GM20431 (cell line): ENCODE results near the gene CABP1.
"Not testable (repeated sequence)": the region's sequence is repeated elsewhere in the genome, so short reads cannot be mapped to it uniquely, and the experiment has no call there.

Experiments used
- in situ Hi-C: fragments of 300-500 bp; cut with MseI, MboI; formaldehyde crosslinking; loops from one replicate; pipeline ENCODE4 v1.15.0; 2020; ENCODE audit warnings: low sequenced_read_pairs; ENCODE audit not compliant: unreplicated experiment

Gene CABP1

DNA sequence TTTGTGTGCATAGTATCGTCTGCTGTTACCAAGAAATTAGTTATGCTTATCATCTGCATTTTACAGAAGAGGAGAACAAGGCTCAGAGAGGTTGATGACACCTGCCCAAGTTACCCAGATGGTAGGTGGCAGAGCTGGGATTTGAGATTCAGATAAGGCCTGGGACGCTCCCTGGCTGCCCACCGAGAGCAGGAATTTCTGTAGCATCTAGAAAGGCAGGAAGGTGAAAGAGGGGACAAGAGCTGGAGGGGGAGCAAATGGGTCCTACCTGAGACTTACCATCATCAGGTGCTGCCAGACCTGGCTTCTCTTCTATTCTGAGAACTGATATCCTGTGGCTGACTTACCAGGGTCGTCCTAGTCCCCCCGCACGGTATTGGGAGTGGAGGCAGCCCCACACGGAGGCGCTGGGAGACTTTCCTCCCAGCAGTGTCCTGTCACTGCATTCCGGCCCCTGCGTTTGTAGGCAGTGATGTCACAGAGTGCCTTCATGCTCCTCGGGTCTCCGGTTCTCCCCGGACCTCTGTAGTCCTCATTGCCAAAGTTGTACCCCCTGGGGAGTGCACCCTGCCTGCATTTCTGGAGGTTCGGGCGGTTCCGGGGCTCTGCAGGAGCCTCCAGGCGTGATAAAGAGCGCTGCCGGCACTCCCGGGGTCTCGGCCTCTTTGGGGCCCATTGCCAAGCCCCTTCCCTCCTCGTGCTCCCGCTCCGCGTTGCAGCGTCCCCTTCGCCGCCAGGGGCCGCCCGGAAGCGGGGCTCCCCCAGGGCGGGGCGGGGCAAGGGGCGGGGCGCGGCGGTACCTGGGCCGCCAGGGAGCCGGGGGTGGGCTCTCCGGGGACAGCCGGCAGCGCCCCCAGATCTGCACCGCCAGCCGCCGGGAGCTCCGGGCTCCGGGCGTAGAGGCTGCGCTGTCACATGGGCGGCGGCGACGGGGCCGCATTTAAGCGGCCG, at the start of gene CABP1:
TSS of gene CABP1 (plus strand) at position 856 of the 951 bp plus-strand sequence. CDS start at position 916, 60 bp downstream.
- in situ Hi-C loops: no loop called here

DNA sequence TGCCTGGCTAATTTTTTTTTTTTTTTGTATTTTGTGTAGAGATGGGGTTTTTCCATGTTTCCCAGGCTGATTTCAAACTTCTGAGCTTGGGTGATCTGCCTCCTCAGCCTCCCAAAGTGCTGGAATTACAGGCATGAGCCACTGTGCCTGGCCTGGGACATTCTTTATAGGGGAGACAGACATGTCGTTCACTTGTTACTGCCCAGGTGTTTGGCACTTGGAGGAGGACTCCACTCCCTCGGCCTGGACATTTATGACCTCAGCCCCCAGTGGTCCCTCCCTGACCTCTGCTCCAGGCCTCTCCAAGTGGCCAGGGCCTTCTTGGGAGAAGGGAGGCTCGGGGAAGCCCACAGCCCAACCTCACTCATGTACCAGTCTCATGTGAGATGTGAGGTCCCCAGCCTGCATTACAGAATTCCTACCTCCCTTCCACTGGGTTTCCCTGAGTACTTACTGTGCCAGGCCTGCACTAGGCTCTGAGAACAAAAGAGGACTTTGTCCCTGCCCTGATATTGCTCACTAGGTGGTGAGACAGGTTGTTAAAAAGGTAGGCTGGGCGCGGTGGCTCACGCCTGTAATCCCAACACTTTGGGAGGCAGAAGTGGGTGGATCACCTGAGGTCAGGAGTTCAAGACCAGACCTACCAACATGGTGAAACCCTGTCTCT, 49.6 kb upstream of the CABP1 start:
- in situ Hi-C loops: no loop called here

DNA sequence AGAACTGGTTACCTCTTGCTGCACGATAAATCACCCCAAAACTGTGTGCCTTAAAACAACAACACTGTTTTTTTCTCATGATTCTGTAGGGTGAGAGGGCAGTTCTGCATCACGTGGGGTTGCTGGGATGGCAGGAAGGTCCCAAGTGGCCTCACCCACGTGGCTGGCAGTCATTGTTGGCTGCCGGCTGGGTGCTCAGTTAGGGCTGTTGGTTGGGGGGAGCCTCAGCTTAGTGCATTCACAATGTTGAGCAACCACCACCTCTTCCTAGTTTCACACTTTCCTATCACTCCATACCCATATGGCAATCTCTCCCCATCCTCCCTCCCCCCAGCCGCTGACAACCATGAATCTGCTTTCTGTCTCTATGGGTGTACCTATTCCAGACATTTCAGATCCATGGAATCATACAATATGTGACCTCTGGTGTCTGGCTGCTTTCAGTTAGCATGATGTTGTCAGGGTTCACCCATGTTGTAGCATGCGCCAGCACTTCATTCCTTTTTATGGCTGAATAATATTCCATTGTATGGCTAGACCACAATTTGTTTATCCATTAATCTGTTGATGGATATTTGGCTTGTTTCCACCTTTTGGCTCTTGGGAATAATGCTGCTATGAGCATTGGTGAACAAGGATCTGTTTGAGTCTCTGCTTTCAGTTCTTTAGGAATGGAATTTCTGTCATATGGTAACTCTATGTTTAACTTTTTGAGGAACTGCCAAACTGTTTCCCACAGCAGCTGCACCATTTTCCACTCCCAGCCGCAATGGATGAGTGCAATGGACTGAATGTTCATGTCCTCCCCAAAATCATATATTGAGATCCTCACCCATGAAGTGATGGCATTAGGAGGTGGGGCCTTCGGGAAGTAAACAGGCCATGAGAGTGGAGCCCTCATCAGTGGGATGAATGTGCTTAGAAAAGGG, 48.0 kb upstream of the CABP1 start:
- in situ Hi-C loops: no loop called here

DNA sequence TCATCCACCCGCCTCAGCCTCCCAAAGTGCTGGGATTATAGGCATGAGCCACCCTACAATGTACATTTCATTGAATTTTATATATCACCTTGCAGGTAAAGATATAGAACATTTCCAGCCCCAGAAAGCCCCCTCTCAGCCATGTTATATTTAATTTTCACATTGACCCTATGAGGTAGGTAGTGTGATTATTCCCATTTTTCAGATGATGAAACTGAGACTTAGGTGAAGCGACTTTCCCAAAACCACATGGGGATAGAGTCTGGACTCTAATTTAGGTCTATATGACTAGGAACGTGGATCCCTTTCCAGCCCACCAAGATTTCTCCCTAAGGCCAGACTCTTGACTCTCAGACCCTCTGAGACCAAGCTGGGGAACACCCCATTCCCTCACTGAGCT, 43.5 kb upstream of the CABP1 start:
- in situ Hi-C loops: no loop called here

DNA sequence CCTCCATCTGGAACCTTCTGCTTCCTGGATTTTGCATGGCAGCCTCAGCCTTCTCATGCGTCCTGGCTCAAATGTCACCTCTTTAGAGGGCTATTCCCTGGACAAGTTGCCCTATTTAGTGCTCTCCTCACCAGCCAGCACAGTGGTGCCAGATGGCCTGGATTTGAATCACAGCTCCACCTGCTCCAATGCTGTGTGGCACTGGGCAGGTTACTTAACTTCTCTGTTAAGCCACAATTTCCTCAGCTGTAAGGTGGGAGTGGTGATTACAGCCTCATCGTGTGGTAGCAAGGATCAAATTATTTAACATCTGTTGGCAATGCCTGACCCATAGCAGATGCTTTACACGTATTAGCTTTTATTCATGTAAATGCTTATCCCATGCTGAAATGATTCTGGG, 42.6 kb upstream of the CABP1 start:
- in situ Hi-C loops: no loop called here

DNA sequence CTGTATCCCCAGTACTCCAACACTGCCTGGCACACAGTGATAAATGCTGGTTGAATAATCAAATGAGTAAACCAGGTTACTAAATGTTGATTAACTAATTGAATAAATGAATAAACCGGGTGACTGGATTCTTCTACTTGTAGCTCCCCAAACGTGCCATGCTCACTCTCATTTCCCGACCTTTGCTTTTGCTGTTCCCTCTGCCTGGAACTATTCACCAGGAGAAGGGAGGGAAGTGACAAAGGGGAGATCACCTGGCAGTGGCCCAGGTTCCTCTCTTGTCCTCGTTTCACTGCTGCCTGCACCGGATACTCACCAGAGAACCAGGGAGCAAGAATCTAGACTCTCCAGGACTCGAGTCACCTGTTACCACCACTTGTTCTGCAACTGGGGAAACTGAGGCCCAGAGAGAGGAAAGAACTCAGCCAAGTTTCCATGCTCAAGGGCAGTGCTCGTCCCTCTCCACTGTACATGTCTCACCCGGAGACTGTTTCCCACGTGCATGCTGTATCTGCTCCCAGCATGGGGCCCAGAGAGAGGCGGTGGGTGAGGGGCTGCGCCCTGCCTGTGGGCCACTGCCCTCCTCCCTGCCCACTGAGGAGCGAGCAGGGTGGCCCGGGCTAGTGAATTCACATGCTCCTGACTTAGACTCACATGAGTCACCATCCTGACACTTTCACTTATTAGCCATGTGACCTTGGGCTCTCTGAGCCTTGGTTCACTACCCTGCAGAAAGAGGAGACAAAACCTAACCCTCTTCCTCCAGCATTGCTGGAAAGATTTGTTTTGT, 41.6 kb upstream of the CABP1 start:
- in situ Hi-C loops: no loop called here

DNA sequence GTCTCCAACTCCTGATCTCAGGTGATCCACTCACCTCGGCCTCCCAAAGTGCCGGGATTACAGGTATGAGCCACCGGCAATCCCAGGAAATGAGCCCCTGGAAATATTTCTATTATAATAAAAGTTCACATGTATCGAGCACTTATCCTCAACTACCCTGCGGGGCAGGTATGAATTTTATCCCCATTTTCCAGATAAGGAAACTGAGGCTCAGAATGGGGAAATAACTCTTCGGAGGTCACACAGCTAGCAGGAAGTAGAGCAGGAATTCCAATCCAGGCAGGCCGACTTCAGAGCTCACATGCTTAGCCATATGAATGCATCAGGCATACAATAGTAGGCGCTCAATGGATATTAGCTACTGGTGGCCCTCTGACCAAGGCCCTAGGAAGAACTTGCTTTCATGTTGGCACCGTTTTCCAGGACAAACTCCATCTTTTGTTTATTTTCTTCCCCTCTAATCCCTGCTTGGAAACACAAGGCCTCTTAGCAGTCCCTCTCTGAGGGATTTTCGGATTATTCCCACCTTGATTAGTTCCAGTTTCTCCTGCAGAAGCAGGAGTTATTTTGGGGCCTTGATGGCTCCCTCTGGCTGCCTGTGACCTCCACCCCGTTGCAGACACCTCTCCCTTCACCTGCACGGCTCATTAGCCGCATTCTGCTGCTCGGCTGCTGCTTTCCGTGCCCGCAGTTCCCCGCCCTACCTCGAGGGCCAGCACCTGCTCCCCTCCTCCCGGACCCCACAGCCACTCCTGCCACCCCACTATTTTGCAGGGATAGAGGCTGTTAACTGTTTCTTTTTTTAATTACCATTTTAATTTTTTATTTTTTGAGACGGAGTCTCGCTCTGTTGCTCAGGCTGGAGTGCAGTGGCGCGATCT, 40.5 kb upstream of the CABP1 start:
- in situ Hi-C loops: no loop called here

DNA sequence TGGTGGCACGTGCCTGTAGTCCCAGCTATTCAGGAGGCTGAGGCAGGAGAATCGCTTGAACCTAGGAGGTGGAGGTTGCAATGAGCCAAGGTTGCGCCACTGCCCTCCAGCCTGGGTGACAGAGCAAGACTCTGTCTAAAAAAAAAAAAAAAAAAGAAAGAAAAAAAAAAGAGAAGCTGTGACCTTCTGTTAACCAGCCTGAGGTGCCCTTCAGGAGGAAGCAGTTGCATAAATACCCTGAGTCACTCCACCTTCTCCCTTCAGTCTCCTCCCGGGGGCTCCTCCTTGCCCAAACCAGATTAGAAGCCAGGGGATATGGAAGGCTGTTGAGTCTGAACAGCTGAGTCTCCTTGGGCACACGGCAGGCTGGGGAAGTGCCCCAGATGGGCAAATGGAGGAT, 38.0 kb upstream of the CABP1 start:
- in situ Hi-C loops: not testable (repeated sequence)

DNA sequence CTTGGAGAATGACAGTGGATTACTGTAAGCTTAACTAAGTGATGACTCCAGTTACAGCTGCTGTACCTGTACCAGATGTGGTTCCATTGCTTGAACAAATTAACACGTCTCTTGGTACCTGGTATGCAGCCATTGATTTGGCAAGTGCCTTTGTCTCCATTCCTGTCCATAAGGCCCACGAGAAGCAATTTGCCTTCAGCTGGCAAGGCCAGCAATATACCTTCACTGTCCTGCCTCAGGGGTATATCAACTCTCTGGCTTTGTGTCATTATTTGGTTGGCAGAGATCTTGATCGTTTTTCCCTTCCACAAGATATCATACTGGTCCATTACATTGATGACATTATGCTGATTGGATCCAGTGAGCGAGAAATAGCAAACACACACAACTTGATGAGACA, 29.9 kb upstream of the CABP1 start:
- in situ Hi-C loops: no loop called here

DNA sequence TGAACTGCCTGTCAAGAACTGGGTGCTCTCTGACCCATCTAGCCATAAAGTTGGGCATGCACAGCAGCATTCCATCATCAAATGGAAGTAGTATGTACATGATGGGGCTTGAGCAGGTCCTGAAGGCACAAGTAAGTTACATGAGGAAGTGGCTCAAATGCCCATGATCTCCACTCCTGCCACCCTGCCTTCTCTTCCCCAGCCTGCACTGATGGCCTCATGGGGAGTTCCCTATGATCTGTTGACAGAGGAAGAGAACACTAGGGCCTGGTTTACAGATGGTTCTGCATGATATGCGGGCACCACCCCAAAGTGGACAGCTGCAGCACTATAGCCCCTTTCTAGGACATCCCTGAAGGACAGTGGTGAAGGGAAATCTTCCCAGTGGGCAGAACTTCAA, 28.9 kb upstream of the CABP1 start:
- in situ Hi-C loops: not testable (repeated sequence)

DNA sequence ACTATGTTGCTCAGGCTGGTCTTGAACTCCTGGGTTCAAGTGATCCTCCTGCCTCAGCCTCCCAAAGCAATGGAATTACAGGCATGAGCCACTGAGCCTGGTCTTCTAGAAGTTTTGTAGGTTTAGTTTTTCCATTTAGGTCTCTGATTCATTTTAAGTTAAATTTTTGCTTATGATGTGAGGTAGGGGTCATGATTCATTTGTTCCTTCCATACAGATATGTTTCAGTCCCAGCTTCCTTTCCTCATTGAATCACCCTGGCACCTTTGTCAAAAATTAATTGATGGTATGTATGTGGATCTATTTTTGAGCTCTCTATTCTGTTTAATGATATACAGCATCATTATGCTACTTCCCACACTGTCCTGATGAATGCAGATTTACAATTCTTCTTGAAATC, 25.6 kb upstream of the CABP1 start:
- in situ Hi-C loops: no loop called here

DNA sequence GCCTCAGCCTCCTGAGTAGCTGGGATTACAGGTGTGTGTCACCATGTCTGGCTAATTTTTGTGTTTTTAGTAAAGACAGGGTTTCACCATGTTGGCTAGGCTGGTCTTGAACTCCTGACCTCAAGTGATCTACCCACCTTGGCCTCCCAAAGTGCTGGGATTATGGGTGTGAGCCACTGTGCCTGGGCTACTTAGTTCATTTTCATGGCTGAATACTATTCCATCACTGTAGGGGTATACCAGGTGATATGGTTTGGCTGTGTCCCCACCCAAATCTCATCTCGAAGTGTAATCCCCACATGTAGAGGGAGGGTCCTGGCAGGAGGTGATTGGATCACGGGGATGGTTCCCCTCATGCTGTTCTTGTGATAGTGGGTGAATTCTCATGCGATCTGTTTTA, 23.2 kb upstream of the CABP1 start:
- in situ Hi-C loops: not testable (repeated sequence)

DNA sequence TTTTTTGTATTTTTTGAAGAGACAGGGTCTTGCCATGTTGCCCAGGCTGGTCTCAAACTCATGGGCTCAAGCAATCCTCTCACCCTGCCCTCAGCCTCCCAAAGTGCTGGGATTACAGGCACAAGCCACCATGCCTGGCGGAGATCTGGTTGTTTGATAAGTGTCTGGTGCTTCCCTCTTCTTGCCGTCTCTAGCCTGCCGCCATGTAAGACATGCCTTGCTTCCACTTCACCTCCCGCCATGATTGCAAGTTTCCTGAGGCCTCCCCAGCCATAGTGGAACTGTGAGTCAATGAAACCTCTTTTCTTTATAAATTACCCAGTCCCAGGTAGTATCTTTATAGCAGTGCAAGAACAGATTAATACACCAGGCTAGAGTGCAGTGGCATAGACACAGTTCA, 22.7 kb upstream of the CABP1 start:
- in situ Hi-C loops: not testable (repeated sequence)

DNA sequence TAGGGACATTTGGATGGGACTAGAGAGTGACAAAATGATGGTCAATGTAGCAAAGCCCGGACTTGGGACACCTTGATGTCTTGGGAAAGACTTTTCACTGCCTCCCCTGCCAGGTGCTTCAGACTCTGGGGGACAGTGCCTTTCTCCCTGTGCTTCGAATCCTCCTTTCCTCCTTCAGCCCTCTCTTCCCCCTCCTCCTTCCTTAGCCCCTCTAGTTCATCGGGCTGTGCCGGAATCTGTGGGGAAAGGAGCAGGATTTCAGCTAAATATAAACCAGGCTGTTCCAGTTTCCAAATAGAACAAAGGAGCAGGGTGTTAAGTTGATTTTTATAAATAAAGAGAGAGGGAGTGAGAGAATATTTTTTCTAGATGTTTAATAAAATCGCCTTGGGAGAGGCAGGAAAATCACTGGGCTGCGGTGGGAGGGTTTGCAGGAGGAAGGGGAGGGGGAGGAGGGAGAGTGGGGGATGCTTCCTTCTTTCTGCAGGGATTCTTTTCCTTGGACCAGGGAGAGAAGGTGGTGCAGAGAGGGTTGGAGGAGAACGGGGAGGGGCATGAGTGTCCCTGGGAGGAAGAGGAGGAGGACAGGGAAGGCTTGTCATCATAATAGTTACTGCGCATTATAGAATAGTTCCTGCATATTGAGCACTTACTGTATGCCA, 21.3 kb upstream of the CABP1 start:
- in situ Hi-C loops: no loop called here

DNA sequence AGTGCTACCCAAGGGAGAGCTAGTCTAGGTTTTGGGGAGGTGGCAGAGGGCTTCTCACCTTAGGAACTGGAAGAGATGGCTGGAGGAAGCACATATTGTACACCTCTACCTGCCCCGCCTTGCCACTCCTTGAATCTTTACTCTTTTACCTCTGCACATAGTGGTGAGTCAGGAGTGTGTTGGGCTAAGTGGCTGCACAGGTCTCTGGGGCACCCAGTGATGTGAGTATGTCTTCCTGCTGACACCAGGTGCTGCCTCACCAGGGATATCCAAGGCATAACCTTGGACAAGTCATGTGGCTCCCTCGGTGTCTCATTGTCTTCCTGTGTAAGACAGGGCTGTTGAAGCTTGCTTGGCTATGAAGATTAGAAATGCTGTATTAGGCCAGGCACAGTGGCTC, 19.8 kb upstream of the CABP1 start:
- in situ Hi-C loops: no loop called here

DNA sequence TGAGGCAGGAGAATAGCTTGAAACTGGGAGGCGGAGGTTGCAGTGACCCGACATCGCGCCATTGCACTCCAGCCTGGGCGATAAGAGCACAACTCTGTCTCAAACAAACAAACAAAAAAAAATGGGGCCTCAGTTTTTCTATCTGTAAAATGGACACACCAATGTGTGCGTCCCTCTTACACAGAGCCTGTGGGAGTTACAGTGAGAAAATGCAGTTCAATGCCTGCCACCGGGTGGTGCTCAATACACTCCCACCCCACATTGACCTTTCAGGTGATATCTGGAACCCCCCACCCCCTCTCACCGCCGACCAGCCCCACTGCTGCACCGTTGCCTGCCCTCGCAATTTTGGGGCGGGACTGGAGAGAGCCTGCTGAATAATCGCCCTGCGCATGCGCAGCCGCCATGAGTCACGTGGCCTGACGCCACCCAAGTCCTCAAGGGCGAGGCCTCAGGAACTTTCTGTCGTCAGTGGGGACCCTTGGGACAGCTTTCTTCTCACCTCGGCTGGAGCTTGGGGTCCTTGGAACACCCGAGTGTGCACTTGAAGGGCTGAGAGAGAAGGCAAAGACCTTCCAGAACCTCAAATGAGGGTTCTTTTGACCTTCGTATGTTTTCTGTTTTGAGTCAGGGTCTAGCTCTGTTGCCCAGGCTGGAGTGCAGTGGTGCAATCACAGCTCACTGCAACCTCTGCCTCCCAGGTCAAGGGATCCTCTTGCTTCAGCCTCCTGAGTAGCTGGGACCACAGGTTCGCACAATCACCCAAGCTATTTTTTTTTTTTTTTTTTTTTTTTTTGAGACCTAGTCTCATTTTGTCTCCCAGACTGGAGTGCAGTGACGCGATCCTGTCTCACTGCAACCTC, 14.6 kb upstream of the CABP1 start:
- in situ Hi-C loops: no loop called here

DNA sequence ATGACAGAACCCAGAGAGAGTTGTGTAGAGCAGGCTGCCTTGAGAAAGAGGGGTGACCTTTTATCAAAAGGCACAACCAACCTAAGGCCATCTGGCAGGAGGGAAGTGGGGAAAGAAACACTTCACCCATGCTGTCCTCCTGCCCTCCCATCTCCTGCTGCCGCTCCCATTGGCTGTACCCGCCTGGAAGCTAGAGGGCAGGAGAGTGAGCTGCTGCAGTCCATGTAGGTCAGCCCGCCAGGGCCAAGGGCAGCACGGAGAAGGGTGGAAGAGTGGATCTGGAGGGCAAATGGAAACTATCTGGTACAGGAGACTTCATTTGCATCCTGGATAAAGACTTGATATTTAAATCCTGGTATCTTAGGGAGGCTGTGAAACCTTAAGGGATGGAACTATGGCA, 11.5 kb upstream of the CABP1 start:
- in situ Hi-C loops: no loop called here
